ENCODE results near the gene CYP2B6. TPM values are rescaled to one million over a fixed set of nuclear protein-coding genes. Genes with fewer than 3 reads are reported as not detected.

Gene CYP2B6
- total RNA-seq, 2 experiments from 2014 or later = not detected

Other genes starting within 250 kb of the CYP2B6 start
- gene ACTMAP, start 240.8 kb upstream of the CYP2B6 start, total RNA-seq = 10 to 100 TPM; 17.5 to 19.8 TPM
- gene SNRPA, start 240.1 kb upstream of the CYP2B6 start, total RNA-seq = 100 to 1,000 TPM; 149 to 182 TPM
- gene MIA, start 215.8 kb upstream of the CYP2B6 start, total RNA-seq = under 1 TPM in 1 of 2 experiments, not detected in 1; 0.89 TPM
- 10 to 100 TPM; 52.8 to 54.7 TPM for gene RAB4B, start 213.0 kb upstream of the CYP2B6 start, total RNA-seq
- 100 to 1,000 TPM; 124 to 126 TPM for gene EGLN2, start 192.1 kb upstream of the CYP2B6 start, total RNA-seq
- not detected for gene CYP2A6, start 140.8 kb upstream of the CYP2B6 start, total RNA-seq
- gene CYP2A7, start 109.1 kb upstream of the CYP2B6 start, total RNA-seq = not detected
- gene CYP2A13, start 97.2 kb downstream of the CYP2B6 start, total RNA-seq = not detected
- not detected for gene CYP2F1, start 123.2 kb downstream of the CYP2B6 start, total RNA-seq
- under 1 TPM; 0.17 to 0.27 TPM for gene CYP2S1, start 201.9 kb downstream of the CYP2B6 start, total RNA-seq
- gene AXL, start 227.9 kb downstream of the CYP2B6 start, total RNA-seq = under 1 TPM; 0.06 to 0.20 TPM